AG09319 (cell line): ENCODE data around the gene STK38L.

ENCODE experiments used
- DNase-seq: peaks from one replicate; pipeline ENCODE4 v3.0.0-alpha.2; 2010; ENCODE audit warnings: low read depth; ENCODE audit errors: extremely low read depth
- TF ChIP-seq, protein P1 (sequence below): IDR thresholded peaks from 2 replicates; pipeline ENCODE4 v1.5.1; 2011; ENCODE audit warnings: low read depth, mild to moderate bottlenecking, inconsistent platforms, low read length, moderate library complexity

The STK38L gene

DNA sequence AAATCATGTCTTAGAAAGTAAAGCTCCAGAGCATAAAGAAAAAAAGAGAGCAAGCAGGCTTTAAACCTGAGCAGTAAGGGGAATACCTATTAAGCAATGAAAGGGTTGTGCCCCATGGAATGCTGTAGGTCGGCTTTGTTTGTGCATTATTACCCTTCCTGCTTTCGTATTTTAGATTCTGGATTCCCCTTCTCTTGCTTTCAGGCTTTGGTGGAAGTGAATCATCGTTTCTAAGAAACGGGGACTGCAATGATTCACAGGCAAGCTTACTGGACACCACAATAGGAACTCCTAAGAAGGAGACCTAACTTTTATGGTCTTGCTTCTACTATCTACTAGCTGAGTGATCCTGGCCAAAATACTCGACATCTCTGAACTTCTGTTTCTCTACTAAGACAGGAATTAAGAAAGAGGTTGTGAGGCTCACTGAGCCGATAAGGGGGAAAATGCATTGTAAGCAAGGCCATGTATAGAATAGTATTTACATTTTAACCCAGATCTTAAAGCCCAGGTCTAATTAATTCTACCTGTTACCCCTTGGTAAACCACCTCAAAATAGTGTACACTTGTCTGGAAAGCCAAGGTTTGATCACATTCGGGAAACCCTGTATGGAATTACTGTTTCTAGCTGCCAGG is 87.3 kb downstream of the STK38L start:
- TF ChIP-seq, protein P1, sequence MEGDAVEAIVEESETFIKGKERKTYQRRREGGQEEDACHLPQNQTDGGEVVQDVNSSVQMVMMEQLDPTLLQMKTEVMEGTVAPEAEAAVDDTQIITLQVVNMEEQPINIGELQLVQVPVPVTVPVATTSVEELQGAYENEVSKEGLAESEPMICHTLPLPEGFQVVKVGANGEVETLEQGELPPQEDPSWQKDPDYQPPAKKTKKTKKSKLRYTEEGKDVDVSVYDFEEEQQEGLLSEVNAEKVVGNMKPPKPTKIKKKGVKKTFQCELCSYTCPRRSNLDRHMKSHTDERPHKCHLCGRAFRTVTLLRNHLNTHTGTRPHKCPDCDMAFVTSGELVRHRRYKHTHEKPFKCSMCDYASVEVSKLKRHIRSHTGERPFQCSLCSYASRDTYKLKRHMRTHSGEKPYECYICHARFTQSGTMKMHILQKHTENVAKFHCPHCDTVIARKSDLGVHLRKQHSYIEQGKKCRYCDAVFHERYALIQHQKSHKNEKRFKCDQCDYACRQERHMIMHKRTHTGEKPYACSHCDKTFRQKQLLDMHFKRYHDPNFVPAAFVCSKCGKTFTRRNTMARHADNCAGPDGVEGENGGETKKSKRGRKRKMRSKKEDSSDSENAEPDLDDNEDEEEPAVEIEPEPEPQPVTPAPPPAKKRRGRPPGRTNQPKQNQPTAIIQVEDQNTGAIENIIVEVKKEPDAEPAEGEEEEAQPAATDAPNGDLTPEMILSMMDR: no peak
- peak; percentile 60 for DNase-seq

DNA sequence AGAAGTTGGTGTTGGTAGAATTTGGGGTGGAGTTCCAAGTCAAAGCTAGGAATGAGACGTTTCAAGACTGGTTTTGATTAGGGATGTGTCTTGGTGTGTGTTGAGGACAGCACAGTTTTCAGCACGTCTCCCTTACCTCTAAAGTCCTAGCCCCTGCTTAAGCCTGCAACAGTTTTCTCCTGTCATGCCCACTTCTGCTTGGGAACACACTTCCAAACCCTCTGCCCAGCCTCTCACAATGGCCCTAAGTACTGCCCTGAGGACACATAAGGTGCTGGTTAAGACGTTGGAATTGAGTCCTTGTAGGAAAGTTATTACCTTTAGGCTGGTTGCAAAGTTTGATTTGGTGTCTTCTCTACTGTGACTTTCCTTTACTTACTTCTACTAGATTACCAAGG is 87.8 kb downstream of the STK38L start:
- TF ChIP-seq, protein P1: no peak
- DNase-seq: no peak

DNA sequence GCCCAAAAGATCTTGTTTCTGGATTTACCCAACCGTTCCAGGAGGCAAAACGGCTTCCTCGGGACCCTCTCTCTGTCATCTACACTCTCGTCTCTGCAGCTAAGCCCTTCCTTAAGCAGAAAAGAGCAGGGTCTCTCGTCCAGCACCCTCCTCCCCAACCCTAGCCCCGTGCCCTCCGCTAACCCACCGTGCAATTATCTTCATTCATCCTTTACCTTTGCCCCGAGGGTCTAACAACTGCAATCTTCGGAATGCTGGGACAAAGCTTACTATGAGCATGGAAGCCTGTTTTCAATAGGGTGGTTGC is 88.3 kb downstream of the STK38L start:
- no peak for DNase-seq
- TF ChIP-seq, protein P1: no peak

DNA sequence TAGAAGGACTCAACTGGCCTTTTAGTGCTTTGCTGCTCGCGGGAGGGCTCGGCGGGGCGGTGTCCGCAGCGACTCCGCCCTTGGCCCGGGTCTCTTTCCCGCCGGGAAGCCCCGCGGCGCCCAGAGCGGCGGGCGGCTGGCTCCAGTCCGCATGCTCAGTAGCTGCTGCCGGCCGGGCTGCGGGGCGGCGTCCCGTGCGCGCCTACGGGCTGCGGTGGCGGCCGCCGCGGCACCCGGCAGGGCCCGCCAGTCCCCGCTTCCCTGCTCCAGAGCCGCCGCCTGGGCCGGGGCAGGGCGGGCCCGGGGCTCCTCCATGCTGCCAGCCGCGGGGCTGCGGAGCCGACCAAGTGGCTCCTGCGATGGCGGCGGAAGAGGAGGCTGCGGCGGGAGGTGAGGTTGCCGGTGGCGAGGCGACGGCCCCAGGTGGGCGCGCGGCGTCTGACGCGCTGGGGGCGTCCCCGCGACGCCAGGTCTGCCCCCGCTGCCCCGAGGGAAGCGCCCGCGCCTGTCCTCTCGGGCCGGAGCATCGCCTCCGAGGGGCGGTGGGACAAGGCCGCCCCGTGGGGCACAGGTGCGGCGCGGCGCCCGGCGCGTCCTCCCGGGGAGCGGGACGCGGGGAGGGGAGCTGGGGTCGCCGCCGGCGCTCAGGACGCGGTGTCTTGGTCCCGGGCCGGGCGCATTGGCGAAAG is 88.8 kb downstream of the STK38L start, which contains the start of gene BMAL2:
Gene BMAL2, plus strand, starts transcription at position 123 of the 689 bp plus-strand sequence. Its CDS starts 237 bp downstream, at position 360.
- TF ChIP-seq, protein P1: no peak
- DNase-seq: no peak

DNA sequence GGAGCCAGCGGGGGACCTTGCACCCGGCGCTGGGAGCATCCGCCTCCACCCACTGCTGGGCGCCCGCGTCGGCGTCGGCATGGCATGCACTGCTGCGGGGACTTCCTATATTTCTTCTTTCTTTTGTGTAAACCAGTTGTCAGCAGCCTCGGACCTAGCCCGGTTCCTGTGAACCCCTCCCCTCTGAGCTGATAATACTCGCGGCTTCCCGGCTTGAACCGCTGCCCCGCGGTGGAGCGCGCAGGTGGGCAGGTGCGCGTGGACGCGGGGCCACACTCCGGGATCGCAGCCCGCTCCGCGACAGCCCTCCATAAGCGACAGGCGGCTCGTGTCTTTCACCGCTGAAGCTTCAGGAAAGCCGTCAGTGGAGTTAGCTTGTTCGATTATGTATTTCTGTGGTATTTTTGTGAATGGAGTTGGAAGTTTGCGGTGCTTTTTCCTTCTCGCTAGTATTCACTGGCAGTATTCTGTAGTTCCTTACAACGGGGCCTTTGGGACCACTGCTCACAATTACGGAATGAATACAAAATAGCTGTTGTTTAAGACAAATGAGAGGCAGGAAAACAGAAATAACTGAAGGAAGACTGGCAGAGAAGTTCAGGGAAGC is 89.4 kb downstream of the STK38L start:
- DNase-seq: no peak

DNA sequence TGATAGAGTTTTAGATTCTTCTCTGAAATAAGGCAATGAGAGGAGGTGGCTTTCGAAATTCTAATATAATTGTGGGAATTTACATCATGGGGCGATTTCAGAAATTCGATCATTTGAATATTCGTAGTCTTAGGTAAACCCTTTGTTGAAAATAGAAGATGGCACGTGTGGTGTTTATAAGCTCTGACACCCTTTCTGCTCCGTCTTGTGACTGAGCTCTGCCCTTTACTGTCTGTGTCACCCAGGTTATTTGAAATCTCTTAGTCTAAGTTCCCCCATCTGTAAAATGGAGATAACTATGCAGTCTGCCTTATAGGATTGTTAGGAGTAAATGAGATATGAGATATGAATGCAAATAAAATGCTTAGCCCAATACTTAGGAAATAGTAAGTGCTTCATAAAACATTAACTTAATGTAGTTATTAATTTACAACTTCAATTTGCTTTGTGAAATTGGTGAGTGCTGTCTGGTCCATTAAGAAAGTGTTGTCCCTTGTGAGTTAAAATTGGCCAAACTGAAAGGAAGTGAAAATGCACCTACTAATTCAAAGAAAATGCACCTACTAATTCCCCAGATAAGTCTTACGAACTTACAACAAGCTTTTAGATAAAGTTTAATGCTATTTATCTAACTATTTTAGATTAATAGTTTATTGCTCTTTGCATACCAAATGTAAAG is 90.1 kb downstream of the STK38L start:
- no peak for DNase-seq
- TF ChIP-seq, protein P1: no peak

More for the DNA sequence above, 89.4 kb downstream of the STK38L start:
- TF ChIP-seq, protein P1: no peak

DNA sequence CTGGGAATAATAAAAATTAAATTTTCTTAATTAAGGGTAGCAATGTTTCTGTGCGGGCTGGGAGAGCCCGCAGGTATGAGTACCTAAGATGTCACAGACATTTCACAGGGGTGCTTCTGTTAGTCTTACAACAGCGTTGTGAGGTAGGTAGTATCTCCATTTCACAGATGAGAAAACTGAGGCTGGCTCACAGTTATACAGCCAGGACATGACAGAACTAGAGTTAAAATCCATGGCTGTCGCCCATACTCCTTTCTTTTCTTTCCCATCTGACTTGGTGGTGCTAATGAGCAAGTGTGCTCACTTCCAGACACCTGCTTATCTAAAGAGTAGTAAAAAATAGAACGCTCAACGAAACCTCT is 90.6 kb downstream of the STK38L start:
- TF ChIP-seq, protein P1: no peak
- DNase-seq: no peak
